ENCODE results near the gene PAK3.

The PAK3 gene

DNA sequence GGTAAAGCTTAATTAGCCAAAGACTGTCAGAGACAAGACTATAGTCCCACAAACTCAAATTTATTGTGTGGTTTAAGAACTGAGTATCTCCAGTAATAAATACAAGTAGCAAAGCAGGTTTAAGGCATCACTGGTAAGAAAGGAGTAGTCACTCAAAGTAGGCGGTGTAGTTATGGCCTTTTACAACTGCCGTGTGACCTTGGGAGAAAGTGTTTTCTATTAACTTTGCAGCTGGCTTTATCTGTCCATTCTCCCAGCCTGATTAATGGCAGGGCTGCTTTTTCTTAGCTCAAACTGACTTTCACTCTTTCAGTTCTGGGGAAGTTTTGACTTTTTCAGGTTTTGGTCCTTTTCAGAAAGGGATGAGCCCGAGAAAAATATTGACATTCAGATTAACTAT lies 7.4 kb upstream of the PAK3 start:
- in situ Hi-C loops (cut with MboI; ENCODE audit: low pct_unique_long_range_greater_than_20kb, low sequenced_read_pairs, unreplicated experiment) = no loop called here
- TF ChIP-seq, protein P1, sequence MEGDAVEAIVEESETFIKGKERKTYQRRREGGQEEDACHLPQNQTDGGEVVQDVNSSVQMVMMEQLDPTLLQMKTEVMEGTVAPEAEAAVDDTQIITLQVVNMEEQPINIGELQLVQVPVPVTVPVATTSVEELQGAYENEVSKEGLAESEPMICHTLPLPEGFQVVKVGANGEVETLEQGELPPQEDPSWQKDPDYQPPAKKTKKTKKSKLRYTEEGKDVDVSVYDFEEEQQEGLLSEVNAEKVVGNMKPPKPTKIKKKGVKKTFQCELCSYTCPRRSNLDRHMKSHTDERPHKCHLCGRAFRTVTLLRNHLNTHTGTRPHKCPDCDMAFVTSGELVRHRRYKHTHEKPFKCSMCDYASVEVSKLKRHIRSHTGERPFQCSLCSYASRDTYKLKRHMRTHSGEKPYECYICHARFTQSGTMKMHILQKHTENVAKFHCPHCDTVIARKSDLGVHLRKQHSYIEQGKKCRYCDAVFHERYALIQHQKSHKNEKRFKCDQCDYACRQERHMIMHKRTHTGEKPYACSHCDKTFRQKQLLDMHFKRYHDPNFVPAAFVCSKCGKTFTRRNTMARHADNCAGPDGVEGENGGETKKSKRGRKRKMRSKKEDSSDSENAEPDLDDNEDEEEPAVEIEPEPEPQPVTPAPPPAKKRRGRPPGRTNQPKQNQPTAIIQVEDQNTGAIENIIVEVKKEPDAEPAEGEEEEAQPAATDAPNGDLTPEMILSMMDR (IDR thresholded peaks at IDR 0.05; ENCODE audit: extremely low read depth, insufficient read depth, missing control alignments) = no peak
- DNase-seq (ENCODE audit: low spot score) = no peak

DNA sequence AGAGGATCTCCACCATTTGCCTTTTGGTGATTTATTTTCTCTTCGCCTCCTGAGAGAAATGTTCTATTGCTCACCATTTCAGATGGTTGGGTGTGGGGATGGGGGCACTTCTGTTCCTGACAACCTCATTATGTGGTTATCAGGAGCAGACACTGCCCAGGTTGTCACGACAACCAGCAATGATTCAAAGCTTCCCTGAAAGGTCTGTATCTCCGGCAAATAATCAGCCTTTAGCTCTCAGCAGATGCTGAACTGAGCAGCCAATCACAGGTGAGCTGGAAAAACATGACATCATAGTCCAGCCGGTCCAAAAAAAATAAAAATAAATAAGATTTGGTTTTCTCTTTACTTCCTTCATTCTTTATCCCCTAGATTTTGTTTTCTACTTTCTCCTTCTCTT lies 5.5 kb upstream of the PAK3 start:
- in situ Hi-C loops (cut with MboI; ENCODE audit: low pct_unique_long_range_greater_than_20kb, low sequenced_read_pairs, unreplicated experiment) = no loop called here
- no peak for DNase-seq (ENCODE audit: low spot score)
- TF ChIP-seq, protein P1 (IDR thresholded peaks at IDR 0.05; ENCODE audit: extremely low read depth, insufficient read depth, missing control alignments) = no peak

DNA sequence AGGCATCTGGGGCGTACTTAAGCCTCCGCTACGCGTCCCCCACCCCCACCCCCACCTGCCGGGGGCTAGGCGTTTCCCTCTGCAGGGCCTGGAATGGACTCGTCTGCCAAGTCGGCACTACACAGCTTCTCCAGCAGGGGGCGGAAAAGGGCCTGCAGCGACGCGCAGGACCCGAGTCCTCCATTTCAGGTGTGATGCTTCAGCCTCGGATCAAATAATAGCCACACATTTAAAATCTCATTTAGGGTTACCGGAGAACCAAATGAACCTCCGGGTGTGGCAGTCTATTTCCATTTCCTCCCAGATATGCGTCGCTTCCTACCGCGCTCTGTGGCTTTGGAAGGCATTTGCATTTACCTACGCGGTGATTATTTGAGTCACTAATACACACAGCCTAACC lies 2.9 kb downstream of the PAK3 start:
- DNase-seq (ENCODE audit: low spot score) = peak; percentile 73
- TF ChIP-seq, protein P1 (IDR thresholded peaks at IDR 0.05; ENCODE audit: extremely low read depth, insufficient read depth, missing control alignments) = peak; percentile 83
- in situ Hi-C loops (cut with MboI; ENCODE audit: low pct_unique_long_range_greater_than_20kb, low sequenced_read_pairs, unreplicated experiment) = no loop called here

DNA sequence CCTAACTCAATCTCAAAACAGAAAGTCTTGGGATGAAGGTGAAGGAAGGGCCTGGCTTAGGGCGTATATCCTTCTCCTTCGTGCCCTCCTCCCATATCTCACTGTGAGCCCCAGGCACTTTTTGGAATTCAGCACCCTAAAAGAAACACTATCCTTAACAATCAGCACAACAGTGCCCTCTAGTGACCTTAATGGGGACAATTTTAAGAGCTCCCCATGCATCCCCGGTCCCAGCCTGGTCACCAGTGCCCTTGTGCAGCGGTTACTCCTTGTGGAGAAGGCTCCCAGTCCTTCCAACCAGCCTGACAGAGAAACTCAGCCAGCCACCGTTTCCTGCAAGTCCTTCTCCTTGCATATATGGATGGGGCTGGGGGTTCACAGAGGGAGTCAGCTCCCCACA lies 4.2 kb downstream of the PAK3 start:
- DNase-seq (ENCODE audit: low spot score) = peak; percentile 75
- TF ChIP-seq, protein P1 (IDR thresholded peaks at IDR 0.05; ENCODE audit: extremely low read depth, insufficient read depth, missing control alignments) = peak; percentile 63
- in situ Hi-C loops (cut with MboI; ENCODE audit: low pct_unique_long_range_greater_than_20kb, low sequenced_read_pairs, unreplicated experiment) = no loop called here

DNA sequence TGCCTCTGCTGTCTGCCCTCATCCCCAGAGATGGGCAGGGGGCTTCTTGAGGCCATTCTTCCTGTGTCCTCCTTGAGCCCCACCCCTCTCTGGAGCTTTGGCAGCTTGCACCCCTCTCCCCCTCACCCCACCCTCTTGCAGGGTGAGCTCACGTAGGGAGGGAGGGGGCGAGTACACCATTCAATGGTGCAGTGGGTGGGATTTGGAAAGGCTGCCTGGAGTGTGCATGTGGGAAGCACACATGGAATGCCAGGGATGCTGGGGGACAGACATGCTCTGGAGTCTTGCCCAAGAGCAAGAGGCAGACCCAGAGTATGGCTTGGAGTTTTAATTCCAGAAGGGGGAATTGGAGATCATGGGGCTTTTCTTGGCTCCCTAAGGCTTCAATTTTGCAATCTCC lies 5.6 kb downstream of the PAK3 start:
- no peak for DNase-seq (ENCODE audit: low spot score)
- in situ Hi-C loops (cut with MboI; ENCODE audit: low pct_unique_long_range_greater_than_20kb, low sequenced_read_pairs, unreplicated experiment) = no loop called here
- TF ChIP-seq, protein P1 (IDR thresholded peaks at IDR 0.05; ENCODE audit: extremely low read depth, insufficient read depth, missing control alignments) = no peak

DNA sequence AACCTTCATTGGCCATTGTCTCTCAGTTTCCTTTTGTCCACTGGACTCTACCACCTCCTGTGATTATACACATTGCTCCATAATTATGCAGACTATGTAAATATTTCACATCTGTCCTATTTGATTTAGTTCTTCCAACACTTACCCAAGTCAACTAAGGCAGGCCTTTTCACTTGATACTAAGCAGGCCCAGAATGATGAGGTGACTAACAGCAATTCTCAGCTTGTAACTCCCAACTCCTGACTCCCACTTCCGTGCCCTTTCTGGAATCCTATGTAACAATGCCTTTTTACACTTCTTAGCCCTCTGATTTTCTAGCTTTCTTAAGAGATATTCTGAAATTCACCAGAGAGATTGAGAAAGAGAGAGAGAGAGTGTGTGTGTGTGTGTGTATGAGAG lies 6.6 kb downstream of the PAK3 start:
- TF ChIP-seq, protein P1 (IDR thresholded peaks at IDR 0.05; ENCODE audit: extremely low read depth, insufficient read depth, missing control alignments) = no peak

DNA sequence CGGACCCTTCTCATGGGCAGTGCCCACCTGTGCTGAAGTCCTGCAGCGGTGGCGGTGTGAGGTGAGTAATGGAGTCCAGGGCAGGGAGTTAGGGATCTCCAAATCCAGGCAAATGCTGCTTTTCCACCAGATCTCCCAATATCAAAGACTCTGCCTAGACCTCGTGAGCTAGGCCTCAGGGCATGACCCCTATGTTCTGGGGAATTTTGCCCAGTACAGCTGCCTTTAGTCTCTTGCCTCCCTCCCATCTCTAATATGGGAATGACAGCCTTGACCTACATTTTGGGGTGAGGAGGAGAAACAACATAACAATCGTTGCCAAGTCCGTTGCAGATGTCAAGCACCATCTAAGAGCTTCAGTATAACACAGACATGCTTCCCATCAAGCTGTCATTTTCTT lies 7.3 kb downstream of the PAK3 start:
- TF ChIP-seq, protein P1 (IDR thresholded peaks at IDR 0.05; ENCODE audit: extremely low read depth, insufficient read depth, missing control alignments) = no peak
- DNase-seq (ENCODE audit: low spot score) = no peak
- in situ Hi-C loops (cut with MboI; ENCODE audit: low pct_unique_long_range_greater_than_20kb, low sequenced_read_pairs, unreplicated experiment) = no loop called here

More for the DNA sequence above, 6.6 kb downstream of the PAK3 start:
- in situ Hi-C loops (cut with MboI; ENCODE audit: low pct_unique_long_range_greater_than_20kb, low sequenced_read_pairs, unreplicated experiment) = no loop called here
- no peak for DNase-seq (ENCODE audit: low spot score)

Data from GM13977 (cell line).